ENCODE results near the gene LAGE3. TPM values are rescaled to one million over a fixed set of nuclear protein-coding genes. Genes with fewer than 3 reads are reported as not detected.

The LAGE3 gene
- total RNA-seq, 3 donors from 2014 or later = 10.7 to 18.5 (median 13.9) TPM

GRCh38 chrX:154445776-154446175 is 33.3 kb downstream of the LAGE3 start:
- Histone ChIP-seq H3K9me3 (no peaks in the 10 kb centered on the region), H3K36me3 (ENCODE audit: low read depth) (no peaks in the 10 kb centered on the region), H3K4me1 (ENCODE audit: low read depth) (peaks cover 6% of the 10 kb centered on the region), H3K4me3 (no peak overlapping the region)
- intact Hi-C loops (cut with DNase I, micrococcal nuclease) = no loop called here
- ATAC-seq = no peak
- no peak for DNase-seq
- TF ChIP-seq CTCF (IDR thresholded peaks at IDR 0.05) = no peak

- DNase-seq = no peak
- Histone ChIP-seq H3K9me3 (no peaks in the 10 kb centered on the region), H3K36me3 (ENCODE audit: low read depth) (no peaks in the 10 kb centered on the region), H3K4me1 (ENCODE audit: low read depth) (peaks cover 6% of the 10 kb centered on the region), H3K4me3 (peak overlapping the region; percentile 24)
- peak; percentile 19 for ATAC-seq
- TF ChIP-seq CTCF (IDR thresholded peaks at IDR 0.05) = no peak
- intact Hi-C loops (cut with DNase I, micrococcal nuclease) = no loop called here
Observed at GRCh38 chrX:154444755-154445246, 34.3 kb downstream of the LAGE3 start.

GRCh38 chrX:154443992-154444754 is 34.9 kb downstream of the LAGE3 start, which contains the start of gene FAM50A:
Gene FAM50A (plus strand): TSS chrX:154444141. CDS start chrX:154444236, 95 bp downstream.
- DNase-seq (peak; percentile 85 to 88 (median 87)), ATAC-seq (peak; percentile 88)
- Histone ChIP-seq H3K9me3 (no peaks in the 10 kb centered on the region), H3K4me1 (ENCODE audit: low read depth) (peaks cover 6% of the 10 kb centered on the region), H3K4me3 (peak within 1 kb of the TSS; percentile 24), H3K36me3 (ENCODE audit: low read depth) (no peaks in the 10 kb centered on the region)
- intact Hi-C loops (cut with DNase I, micrococcal nuclease) = no loop called here
- no peak for TF ChIP-seq CTCF (IDR thresholded peaks at IDR 0.05)

- no peak overlapping the region for H3K4me3 ChIP-seq
- ATAC-seq (no peak), DNase-seq (peak in 1 of 3 donors; percentile 12)
- TF ChIP-seq CTCF (IDR thresholded peaks at IDR 0.05) = no peak
- no peaks in the 10 kb centered on the region for H3K9me3 ChIP-seq
- intact Hi-C loops (cut with DNase I, micrococcal nuclease) = no loop called here
- H3K4me1 ChIP-seq (ENCODE audit: low read depth) = peaks cover 6% of the 10 kb centered on the region
- H3K36me3 ChIP-seq (ENCODE audit: low read depth) = no peaks in the 10 kb centered on the region
Observed at GRCh38 chrX:154443479-154443910, 35.6 kb downstream of the LAGE3 start.

- Histone ChIP-seq H3K36me3 (ENCODE audit: low read depth) (no peaks in the 10 kb centered on the region), H3K4me3 (no peak overlapping the region), H3K4me1 (ENCODE audit: low read depth) (peaks cover 6% of the 10 kb centered on the region), H3K9me3 (no peaks in the 10 kb centered on the region)
- intact Hi-C loops (cut with DNase I, micrococcal nuclease) = no loop called here
- ATAC-seq = no peak
- TF ChIP-seq CTCF (IDR thresholded peaks at IDR 0.05) = no peak
- no peak for DNase-seq
Observed at GRCh38 chrX:154441984-154442707, 36.9 kb downstream of the LAGE3 start.
